A673 (cell line): ENCODE results near the gene CMIP. TPM values are rescaled to one million over a fixed set of nuclear protein-coding genes. Genes with fewer than 3 reads are reported as not detected.

Experiments
- BruUV-seq: library from RNA; stranded (reverse); fragments of 400-500 nt; replicated peaks from 2 replicates; lab custom pipeline; 2021; lab: Mats Ljungman, UMichigan
- CTCF ChIA-PET: fragments of 300-600 bp; sonication (Branson Sonifier 250); formaldehyde crosslinking; loops from one replicate; lab custom pipeline; 2022; ENCODE audit warnings: antibody characterized with exemption; lab: Charles Lee
- POLR2A ChIA-PET: fragments of 300-600 bp; sonication (Branson Sonifier 250); formaldehyde crosslinking; loops from one replicate; lab custom pipeline; 2022; ENCODE audit warnings: antibody characterized with exemption; ENCODE audit not compliant: low non-redundant PET; lab: Charles Lee
- DNase-seq: peaks from one replicate; pipeline ENCODE4 v3.0.0-alpha.2; 2015; ENCODE audit warnings: low spot score
- H3K27ac ChIP-seq: fragments of 200-600 bp; sonication (generic); 2 replicates; pipeline ENCODE4 v1.5.1; 2016; ENCODE audit warnings: mixed run types, low read depth, mild to moderate bottlenecking, mixed read lengths, antibody characterized with exemption, low read length; ENCODE audit not compliant: poor library complexity, severe bottlenecking
- H3K27me3 ChIP-seq: fragments of 200-600 bp; sonication (generic); replicated peaks from 2 replicates; pipeline ENCODE4 v1.6.1; 2017; ENCODE audit warnings: mixed run types, low read depth, mild to moderate bottlenecking, mixed read lengths, antibody characterized with exemption, low read length; ENCODE audit not compliant: insufficient read depth, poor library complexity
- H3K36me3 ChIP-seq: fragments of 200-600 bp; sonication (generic); 2 replicates; pipeline ENCODE4 v1.6.1; 2016; ENCODE audit warnings: mixed run types, mild to moderate bottlenecking, mixed read lengths, antibody characterized with exemption, low read length; ENCODE audit not compliant: insufficient read depth, poor library complexity, severe bottlenecking
- H3K4me1 ChIP-seq: fragments of 200-600 bp; sonication (generic); 2 replicates; pipeline ENCODE4 v1.6.1; 2017; ENCODE audit warnings: mixed run types, mild to moderate bottlenecking, mixed read lengths, antibody characterized with exemption, low read length; ENCODE audit not compliant: insufficient read depth, poor library complexity, severe bottlenecking
- H3K4me3 ChIP-seq: fragments of 200-600 bp; sonication (generic); 2 replicates; pipeline ENCODE4 v1.5.1; 2016; ENCODE audit warnings: low read depth, mixed run types, mild to moderate bottlenecking, mixed read lengths, low read length; ENCODE audit not compliant: poor library complexity, severe bottlenecking
- H3K9me3 ChIP-seq: fragments of 200-600 bp; sonication (generic); 2 replicates; pipeline ENCODE4 v1.6.1; 2016; ENCODE audit warnings: mixed run types, low read depth, mild to moderate bottlenecking, mixed read lengths, antibody characterized with exemption, low read length; ENCODE audit not compliant: poor library complexity, severe bottlenecking
- CTCF ChIP-seq: fragments of 300-800, 200-600 bp; sonication (generic); conservative IDR thresholded peaks from 2 replicates; pipeline ENCODE4 v1.5.1; 2017; ENCODE audit warnings: low read depth, mild to moderate bottlenecking, antibody characterized with exemption, low read length, moderate library complexity, mixed read lengths
- EZH2 ChIP-seq: fragments of 200-600 bp; sonication (generic); IDR thresholded peaks from 2 replicates; pipeline ENCODE4 v1.6.1; 2017; ENCODE audit warnings: borderline replicate concordance, low read depth, mild to moderate bottlenecking, mixed read lengths, antibody characterized with exemption, low read length; ENCODE audit not compliant: poor library complexity, severe bottlenecking
- intact Hi-C: fragments of 100-400 bp; cut with micrococcal nuclease; formaldehyde crosslinking; loops from one replicate; pipeline ENCODE4 v1.10.0; 2022; ENCODE audit not compliant: unreplicated experiment
- total RNA-seq: library from RNA; stranded (reverse); gene quantifications from 2 replicates; pipeline ENCODE4 v1.2.3, GENCODE V29; 2021

Gene CMIP
- total RNA-seq, 1 experiment from 2014 or later = 25.5 TPM

GRCh38 chr16:81681311-81681710 is 236.7 kb downstream of the CMIP start:
- Histone ChIP-seq H3K36me3 (no peaks in the 10 kb centered on the region), H3K27ac (no peak overlapping the region), H3K9me3 (no peaks in the 10 kb centered on the region), H3K27me3 (no peaks in the 10 kb centered on the region), H3K4me1 (no peaks in the 10 kb centered on the region), H3K4me3 (no peak overlapping the region)
- no peak for DNase-seq
- intact Hi-C loops = no loop called here
- ChIA-PET POLR2A (no interaction called here), CTCF (no interaction called here)
- no peak for TF ChIP-seq CTCF
- no peak for TF ChIP-seq EZH2
- BruUV-seq = no TSS peak

DNA sequence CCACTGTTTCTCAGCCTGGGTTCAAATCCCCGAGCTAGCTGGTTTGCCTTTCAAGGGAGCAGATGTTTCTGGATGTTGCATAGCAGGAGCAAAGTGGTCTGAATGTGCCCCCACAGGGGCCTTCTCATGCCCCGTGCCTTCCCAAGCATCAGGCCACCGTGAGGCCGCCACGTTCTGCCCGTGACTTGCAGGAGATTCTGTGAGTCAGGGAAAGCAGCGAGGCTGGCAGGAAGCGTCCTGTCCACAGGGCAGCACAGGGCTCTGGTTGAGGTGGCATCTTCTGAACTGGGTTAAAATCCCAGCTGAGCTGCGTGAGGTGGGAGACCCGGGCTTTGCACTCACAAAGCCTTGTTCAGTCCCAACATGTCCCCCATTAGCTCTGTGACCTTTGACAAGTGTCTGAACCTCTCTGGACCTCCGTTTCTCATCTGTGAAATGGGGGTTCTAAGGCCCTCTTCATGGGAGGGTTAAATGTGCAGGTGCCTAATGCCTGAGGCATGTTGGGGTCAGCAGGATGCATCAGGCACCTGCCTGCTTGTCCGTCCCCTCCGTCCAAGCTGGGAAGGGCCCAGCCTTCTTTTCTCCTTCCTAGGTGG is 239.7 kb downstream of the CMIP start:
- intact Hi-C loops = no loop called here
- H3K4me1 ChIP-seq = no peaks in the 10 kb centered on the region
- TF ChIP-seq CTCF (no peak), EZH2 (no peak)
- no peak overlapping the region for H3K4me3 ChIP-seq
- no peaks in the 10 kb centered on the region for H3K27me3 ChIP-seq
- H3K36me3 ChIP-seq = no peaks in the 10 kb centered on the region
- no peak overlapping the region for H3K27ac ChIP-seq
- POLR2A ChIA-PET = no interaction called here
- no TSS peak for BruUV-seq
- H3K9me3 ChIP-seq = no peaks in the 10 kb centered on the region
- no peak for DNase-seq
- CTCF ChIA-PET = no interaction called here

DNA sequence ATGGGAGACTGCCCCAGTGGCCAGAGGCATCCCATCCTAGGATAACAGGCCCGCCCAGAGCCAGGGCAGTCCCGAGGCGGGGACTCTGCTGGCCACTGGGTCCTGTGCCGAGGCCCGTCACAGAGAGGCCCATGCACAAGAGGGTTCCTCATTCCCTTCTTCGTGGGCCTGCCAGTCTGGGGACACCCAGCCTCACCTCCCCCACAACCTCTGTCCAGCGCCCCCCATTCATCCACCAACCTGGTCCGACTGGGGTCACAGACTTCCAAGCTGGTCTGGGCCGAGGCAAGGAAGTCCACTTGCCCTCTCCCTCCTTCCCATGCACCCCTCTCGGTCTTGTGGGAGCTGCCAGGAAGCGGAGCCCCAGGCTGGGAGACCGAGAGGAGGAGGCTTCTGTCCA is 240.3 kb downstream of the CMIP start:
- Histone ChIP-seq H3K36me3 (no peaks in the 10 kb centered on the region), H3K9me3 (no peaks in the 10 kb centered on the region), H3K27ac (no peak overlapping the region), H3K4me1 (no peaks in the 10 kb centered on the region), H3K27me3 (no peaks in the 10 kb centered on the region), H3K4me3 (no peak overlapping the region)
- ChIA-PET CTCF (no interaction called here), POLR2A (no interaction called here)
- TF ChIP-seq EZH2 (no peak), CTCF (no peak)
- BruUV-seq = no TSS peak
- DNase-seq = no peak
- intact Hi-C loops = no loop called here
